SH-SY5Y (cell line): Measurements from ENCODE around the gene LENG9.

Source experiments
- GATA2 ChIP-seq: IDR thresholded peaks from 2 replicates; pipeline ENCODE4 v1.6.1; 2011; ENCODE audit warnings: mild to moderate bottlenecking, low read depth, low read length
- GATA3 ChIP-seq: IDR thresholded peaks from 2 replicates; pipeline ENCODE4 v1.6.1; 2011; ENCODE audit warnings: low read depth, mild to moderate bottlenecking, low read length, moderate library complexity

DNA sequence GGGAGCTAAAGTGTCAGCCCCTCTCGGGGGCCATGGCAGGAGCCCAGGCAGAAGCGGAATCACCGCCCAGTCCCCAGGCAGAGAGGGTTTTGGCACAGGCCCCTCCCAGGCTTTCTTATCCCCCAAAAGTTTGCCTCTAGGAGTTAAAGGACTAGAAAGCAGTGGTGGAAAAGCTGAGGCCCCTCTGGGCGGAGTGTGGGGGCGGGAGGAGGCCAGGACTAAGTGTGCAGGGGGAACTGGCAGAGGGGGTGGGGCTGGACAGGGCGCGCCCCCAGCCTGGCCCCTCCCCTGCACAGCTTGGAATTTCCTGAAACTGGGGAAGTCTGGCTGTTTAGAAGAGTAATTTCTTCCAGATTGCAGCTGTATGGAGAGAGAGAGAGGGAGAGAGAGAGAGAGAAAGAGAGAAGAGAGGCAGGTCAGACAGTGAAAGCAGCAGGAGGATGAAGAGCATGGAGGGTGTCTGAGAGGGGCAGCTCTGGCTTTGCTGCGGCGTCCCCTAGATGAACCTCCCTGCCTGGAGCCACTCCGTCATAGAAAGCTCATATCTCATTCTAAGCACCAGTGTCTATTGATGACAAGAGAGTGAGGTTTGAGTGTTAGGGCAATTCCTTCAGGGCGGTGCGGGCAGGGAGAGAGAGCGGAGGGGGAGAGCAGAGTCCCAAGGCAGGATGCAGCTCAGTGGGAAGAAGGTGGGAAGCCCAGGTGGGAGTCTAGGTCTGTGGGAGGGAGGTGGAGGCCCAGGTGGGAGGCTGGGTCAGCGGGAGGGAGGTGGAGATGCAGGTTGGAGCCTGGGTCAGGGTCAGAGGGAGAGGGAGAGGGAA lies 9.7 kb upstream of the LENG9 start, which contains the start of gene CDC42EP5:
- no peak for TF ChIP-seq GATA2
- no peak for TF ChIP-seq GATA3
